Measurements from ENCODE around the gene CBS.
"Not testable (repeated sequence)": the region's sequence is repeated elsewhere in the genome, so short reads cannot be mapped to it uniquely, and the experiment has no call there.

The CBS gene

DNA sequence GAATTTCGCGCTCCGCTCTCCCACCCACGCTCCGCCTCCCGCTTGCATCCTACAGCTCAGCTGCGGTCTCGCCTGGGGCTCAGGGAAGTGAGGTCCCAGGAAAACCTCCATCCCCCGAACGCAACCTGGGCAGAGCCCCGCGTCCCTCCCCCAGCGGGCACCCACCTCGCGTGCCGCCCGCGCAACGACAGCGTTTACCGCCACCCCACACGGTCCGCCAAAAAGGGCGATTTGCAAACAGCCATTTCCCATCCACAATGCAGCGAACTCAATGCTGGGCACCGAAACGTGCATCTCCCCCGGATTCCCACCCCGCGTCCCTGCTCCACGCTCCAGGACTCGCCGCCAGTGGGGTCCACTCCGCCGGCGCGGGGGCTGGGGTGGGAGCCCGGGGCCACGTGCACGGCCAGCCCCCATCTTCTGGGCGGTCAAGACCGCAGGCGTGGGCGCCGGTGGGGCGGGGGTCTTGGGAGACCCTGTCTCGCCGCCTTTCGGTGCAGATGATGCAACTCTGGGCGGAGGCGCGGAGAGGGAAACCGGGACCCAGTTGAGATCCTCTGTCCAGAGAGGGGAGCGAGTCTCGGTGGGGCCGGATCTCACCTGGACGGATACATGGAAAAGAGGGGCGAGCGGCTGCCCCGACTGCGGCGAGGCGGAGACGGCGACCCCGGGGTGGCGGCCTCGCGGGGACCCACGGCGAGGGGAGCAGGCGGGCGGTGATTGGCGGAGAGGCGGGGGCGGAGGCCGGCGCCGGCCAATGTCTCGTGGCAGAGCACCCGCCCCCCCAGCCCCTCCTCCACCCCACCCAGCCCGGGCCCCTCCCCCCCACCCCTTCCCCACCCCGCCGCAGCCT lies at the start of gene CBS:
Gene CBS, minus strand, starts transcription at position 666 of the 853 bp plus-strand sequence. CDS start 3,642 bp downstream, outside the sequence.
- peak; percentile 61 for ATAC-seq

GRCh38 chr21:43115956-43116355 lies 40.3 kb upstream of the CBS start:
- not testable (repeated sequence) for ATAC-seq

GRCh38 chr21:43114483-43114882 lies 38.8 kb upstream of the CBS start:
- ATAC-seq: not testable (repeated sequence)

DNA sequence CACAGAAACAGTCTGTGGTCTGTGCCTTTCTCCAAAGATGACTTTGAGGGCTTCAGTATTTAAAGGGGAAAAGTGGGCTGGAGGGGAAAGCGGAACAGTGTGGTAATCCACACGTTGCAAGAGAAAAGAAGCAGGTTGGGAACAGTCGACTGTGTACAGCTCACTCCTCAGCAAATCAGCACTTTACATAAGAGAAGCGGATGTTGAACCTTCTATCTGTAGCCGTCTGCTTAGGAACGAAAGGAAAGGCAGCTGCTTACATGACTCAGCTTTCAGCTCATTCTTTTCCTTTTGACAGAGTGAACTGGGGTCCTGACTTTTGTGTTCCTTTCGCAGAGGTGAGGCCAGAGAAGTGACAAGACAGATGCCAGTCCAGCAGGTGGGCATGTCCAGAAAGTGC lies 33.4 kb upstream of the CBS start:
- not testable (repeated sequence) for ATAC-seq

DNA sequence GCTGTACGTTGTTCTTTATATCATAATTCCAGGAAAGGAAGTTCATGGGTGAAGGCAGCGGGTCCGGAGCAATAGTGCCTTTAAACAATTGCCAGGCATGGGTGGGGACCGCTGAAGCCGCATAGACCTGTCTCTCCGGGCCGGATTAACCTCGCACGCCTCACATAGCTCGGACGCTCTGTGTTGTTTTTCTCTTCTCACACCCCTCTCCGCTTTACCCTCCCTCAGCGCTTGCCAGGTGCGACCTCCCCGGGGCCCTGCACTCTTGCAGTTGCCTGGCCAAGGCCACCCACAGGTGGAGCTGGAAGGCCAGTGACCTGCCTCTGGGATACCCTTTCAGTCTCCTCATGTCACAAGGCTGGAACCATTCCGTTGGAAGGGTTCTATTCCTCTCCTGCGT lies 32.5 kb upstream of the CBS start:
- not testable (repeated sequence) for ATAC-seq

DNA sequence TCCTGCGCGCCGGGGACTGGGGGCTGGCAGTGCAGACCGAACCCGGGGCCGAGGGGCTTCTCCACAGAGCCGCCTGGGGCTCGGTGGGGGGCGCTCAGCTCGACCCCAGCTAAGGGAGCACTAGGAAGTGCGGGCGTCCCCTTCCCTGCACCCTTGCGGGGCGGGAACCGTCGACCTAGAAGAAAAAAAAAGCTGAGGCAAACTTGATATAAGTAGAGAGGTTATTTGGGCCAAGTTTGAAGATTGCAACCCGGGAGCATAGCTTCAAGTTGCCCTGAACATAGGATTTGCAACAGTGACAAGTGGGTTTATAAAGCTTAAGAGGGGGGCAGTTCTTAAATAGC lies 32.1 kb upstream of the CBS start:
- ATAC-seq: peak; percentile 58

GRCh38 chr21:43106965-43107793 lies 31.5 kb upstream of the CBS start, which contains the start of gene U2AF1:
U2AF1 (minus strand) TSS chr21:43107570; CDS start chr21:43107494, 76 bp downstream.
- ATAC-seq: peak; percentile 97

- not testable (repeated sequence) for ATAC-seq
These were observed 29.0 kb upstream of the CBS start for GRCh38 chr21:43104642-43105041.

GRCh38 chr21:43102281-43102680 lies 26.6 kb upstream of the CBS start:
- ATAC-seq: not testable (repeated sequence)

DNA sequence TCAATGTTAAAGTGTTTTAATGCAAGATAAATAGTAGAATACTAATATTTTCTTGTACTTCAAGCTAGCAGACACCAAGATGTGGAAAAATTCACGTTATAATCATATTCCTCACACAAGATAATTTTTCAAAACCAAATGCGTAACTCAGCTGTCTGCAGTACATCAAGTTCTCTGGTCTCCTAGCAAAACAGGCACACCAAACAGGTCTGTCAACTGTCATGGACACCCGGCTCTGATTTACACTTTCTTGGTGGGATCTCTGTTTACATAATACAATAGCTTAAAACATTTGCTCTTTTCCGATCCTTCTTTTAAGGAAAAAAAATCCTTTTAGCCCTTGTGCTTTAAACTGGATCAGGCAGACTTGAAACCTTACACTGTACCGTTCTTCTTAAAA lies 26.0 kb upstream of the CBS start:
- not testable (repeated sequence) for ATAC-seq

DNA sequence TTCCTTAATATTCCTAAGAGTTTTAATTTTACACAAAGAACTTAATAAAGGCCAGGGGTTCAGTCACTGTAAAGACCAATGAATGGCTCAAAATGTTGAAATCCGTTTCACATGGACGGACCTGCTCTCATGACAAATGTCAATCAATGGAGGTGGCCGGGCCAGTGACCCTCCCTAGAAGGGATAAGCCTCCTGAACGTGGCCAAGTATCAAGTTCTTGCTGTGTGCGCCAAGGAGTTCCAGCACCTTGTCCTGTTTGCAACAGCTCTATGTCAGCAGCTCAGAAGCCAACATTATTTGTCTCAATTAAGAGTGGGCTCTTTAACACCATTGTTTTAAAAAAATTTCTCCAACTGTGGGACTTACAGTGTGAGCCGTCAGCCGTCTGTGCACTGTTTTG lies 25.4 kb upstream of the CBS start:
- ATAC-seq: not testable (repeated sequence)

GRCh38 chr21:43091979-43092614 lies 16.5 kb upstream of the CBS start:
- peak; percentile 47 for ATAC-seq

- not testable (repeated sequence) for ATAC-seq
These were observed 15.3 kb upstream of the CBS start for GRCh38 chr21:43090947-43091346.

- ATAC-seq: not testable (repeated sequence)
These were observed 13.8 kb upstream of the CBS start for GRCh38 chr21:43089463-43089862.

DNA sequence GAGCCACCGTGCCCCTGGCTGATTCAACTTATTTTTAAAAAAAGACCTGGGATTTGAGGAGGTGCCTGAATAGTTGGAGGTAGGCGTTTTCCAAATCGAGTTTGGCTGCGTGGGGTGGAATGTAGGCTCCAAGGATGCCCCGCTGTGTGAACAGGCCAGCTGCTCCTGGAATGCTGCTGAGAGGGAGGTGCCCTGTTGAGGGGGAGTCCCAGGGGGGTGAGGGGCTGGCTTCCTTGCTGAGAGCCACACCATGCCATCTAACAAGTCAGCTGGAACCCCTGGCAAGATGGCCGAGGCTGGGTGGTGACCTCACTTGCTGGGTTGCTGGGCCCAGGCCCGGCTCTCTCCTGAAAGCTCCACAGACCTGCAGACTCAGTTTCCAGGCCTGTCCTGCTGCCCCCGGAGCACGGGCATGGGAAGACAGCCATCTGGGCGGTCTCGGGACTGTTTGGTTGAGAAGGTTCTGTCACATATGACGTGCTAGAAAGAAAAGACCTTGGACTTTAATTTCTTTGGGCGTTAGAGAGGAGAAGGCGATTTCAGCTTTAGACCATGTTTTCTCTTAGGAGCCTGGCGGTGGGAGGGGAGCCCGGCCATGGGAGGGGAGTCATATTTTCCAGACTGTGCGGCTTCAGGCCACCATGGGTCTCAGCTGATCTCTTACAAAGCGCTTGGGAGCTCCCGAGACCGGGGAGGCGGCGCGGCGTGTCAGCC lies 7.1 kb upstream of the CBS start:
- ATAC-seq: not testable (repeated sequence)

DNA sequence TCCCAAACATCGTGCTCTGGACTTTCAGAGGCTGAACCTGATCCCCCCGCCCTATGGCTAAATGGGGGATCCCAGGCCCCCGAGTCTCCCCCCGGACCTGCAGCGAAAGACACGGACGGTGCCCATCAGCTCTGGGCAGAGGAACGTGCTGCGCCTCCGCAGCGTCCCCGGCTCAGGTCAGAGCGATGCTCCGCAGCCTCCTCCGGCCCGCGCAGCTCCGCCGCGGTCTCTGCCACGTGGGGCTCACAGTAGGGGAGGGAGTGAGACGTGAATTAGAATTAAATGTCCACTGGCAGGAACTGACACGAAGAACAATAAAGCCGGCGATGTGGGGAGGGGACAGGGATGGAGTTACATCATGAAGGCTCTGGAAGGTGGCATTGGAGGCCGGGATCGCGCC lies 1.0 kb upstream of the CBS start:
- ATAC-seq: peak; percentile 44; the same call in 1 of the 3 replicates

DNA sequence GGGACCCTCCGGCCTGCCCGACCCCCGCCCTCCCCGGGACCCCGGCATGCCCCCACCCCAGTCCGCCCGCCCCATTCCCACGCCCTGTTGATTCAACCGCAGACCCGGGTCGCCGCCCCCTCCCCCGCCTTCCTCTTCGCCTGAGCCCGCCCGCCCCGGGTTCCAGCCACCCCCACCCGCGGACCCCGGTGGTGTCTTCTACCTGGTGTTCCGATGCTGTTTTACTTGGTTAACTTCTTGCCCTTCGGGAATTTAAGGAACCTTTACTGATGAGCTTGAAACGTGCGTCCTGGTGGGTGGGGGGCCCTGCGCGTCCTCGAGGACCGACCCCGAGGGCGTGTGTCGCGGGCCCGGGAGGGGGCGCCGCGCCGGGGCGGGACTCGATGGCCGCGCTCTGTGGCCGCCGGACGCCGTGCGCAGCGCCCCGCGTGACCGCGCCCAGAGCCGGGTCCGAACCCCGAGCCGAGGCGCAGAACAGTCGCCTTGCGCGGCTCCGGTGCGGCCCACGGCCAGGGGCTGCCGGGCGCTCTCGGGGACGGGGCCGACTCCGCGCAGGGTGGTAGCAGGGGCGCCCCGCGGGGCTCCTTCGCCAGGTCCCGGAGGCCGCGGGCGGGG lies 495 bp upstream of the CBS start:
- not testable (repeated sequence) for ATAC-seq

DNA sequence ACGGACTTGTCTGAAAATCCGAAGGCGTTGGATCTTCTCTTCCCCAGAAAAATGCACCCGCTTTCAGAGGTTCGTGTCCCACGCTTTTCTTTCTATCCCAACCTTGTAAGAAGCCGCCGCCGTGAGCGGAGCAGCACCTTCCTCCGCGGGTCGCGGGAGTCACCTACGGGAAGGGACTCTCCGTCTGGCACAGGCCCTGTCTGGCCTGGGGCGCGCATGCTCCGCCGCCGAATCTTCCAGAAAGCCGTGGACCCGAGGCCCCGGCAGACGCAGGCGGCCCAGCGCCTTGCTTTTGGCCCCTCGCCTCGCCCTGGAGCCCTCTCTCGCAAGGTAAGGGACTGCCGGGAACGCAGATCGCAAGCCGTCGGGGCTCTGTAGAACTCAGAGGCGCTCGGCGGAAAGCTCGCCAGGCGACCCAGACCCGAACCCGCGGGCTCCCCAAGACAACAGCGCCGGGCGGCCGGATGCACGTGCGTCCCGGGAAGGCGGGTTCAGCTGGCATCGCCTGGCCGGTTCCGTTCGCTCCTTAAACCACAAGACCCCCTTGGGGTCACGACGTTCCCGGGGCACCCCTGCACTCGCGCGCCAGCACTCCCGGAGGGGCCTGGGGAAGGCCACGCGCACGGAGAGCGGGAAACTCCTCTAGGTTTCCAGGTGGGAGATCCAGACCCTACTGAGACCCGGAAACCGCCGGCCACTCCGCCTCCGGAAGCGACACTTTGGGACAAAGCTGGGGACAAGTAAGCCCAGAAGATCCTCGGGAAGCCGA lies 1.1 kb downstream of the CBS start:
- ATAC-seq: peak; percentile 33; the same call in 2 of the 3 replicates

DNA sequence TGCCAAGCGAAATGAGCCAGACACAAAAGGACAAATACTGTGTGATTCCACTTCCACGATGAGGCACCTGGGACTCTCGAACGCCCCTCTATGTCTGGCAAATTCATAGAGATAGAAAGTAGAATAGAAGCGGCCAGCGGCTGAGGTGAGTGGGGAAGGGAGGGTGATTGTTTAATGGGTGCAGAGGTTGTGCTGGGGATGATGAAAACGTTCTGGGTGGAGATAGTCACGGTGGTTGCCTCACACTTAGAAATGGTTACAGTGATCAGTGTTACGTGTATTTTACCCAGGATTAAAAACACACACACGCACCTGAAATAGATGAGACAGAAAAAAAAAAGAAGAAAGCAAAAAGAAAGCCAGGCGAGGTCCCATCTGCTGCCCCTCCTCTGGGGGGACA lies 2.9 kb downstream of the CBS start:
- ATAC-seq: not testable (repeated sequence)

- not testable (repeated sequence) for ATAC-seq
These were observed 6.0 kb downstream of the CBS start for GRCh38 chr21:43069682-43070081.

DNA sequence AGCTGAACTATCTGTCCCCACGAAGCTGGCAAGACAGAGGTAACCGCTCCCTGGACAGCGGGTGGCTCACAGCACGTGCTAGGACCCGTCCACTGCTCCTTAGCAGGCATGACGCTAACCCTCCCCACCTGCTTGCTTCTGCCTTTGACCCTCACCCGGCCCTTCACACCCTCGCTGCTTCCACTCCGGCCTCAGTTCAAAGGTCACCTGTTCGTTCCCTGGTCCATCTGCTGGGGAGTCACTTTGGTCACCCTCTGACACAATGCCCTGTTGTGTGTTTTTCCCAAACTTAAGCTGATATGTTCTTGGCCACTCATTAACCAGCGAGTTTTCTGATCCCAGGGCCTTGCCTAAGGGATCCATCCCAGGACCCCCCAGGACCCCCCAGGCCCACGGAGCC lies 7.6 kb downstream of the CBS start:
- ATAC-seq: not testable (repeated sequence)
